Measurements from ENCODE around the gene PAM.

GRCh38 chr5:103059525-103059924 is 304.4 kb downstream of the PAM start:
- TF ChIP-seq CTCF (optimal IDR thresholded peaks at IDR 0.05 in 1 of 3, IDR thresholded peaks at IDR 0.05 in 1 of 3, conservative IDR thresholded peaks at IDR 0.05 in 1 of 3; ENCODE audit: extremely low read depth in 1 of 3, insufficient read depth in 2 of 3, low read length in 3 of 3) = no peak
- TF ChIP-seq EZH2 (IDR thresholded peaks at IDR 0.05; ENCODE audit: low read length) = no peak
